GM21390 (cell line): ENCODE data around the gene CKAP2L.

Experiments used
- ATAC-seq: cut with Tn5 transposase; IDR thresholded peaks from one replicate; pipeline ENCODE4 v1.9.1; 2021; ENCODE audit not compliant: unreplicated experiment

The CKAP2L gene, protein sequence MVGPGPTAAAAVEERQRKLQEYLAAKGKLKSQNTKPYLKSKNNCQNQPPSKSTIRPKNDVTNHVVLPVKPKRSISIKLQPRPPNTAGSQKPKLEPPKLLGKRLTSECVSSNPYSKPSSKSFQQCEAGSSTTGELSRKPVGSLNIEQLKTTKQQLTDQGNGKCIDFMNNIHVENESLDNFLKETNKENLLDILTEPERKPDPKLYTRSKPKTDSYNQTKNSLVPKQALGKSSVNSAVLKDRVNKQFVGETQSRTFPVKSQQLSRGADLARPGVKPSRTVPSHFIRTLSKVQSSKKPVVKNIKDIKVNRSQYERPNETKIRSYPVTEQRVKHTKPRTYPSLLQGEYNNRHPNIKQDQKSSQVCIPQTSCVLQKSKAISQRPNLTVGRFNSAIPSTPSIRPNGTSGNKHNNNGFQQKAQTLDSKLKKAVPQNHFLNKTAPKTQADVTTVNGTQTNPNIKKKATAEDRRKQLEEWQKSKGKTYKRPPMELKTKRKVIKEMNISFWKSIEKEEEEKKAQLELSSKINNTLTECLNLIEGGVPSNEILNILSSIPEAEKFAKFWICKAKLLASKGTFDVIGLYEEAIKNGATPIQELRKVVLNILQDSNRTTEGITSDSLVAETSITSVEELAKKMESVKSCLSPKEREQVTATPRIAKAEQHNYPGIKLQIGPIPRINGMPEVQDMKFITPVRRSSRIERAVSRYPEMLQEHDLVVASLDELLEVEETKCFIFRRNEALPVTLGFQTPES

DNA sequence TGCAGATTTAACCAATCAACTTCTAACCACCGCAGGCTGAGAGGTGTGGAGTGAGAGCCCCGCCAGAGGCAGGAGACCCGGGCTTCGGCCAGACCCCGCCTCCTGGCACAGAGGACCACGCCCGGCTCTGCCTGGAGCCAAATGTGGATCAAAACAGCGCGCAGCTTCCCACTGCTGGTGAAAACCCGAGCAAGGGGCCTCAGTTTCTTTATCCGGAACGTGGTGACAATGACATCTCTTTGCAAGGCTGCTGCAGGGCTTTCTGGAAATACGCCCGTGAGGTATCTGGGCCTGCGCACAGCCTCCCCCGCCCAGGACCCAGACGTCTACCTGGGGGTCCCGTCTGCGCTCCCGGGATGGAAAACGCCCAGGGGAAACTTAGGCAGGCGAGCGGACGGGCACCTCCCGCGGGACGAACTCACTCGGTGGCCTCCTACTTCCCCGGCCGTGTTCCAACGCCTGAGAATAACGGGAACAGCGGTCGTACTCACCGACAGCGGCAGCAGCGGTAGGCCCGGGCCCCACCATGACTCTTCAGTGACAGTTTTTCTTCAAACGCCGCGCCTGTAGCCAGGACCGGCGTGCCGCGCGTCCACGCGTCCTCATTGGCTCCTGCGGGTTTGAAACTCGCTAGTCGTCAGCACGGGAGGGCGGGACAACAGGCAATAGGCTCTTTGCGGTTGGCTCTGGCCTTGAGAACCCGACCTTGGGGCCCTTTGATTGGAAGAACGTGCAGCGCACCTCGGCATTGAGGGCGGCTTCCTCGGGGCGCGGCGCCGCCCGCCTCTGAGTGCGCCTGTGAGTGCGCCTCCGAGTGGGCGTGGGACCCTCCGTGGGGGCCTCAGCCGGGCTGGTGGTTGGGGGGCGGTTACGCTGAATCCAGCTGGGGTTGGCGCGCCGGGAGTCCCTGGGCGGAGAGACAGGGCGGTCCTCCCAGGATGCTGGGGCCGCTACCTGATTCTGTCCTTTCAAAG, at the start of gene CKAP2L:
TSS of gene CKAP2L (minus strand) at position 539 of the 974 bp plus-strand sequence. CDS start at position 528, 11 bp downstream.
- ATAC-seq: peak; percentile 97

DNA sequence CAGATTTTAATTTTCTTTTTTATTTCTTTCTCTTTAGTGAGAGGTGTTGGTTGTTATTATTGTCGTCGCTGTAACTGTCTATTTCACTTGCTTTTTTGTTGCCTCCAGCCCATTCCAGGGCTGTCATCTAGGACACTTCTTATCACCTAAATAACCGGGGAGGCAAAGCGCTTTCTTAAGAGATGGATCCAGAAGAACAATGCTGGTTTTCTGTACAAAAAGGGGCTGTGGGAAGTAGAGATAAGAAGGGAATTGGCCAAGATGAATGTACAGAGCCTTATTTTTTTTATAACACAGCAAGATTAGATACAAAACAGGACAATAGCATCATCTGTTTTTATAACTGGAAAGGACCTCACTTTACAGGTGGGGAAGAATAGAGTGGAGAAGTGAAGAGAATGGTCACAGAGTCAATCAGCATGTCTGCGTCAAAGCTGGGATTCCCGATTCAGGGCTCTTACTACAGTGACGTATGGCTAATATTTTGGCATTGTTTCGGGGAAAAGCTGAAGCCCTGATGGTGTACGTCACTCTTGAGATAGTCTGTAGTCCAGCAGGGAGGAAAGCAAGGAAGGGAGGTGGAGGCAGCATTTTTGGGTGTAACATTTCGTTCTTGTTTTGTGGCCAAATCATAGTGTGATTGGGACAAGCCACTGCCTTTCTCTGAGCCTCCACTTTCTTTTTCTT, 49.0 kb upstream of the CKAP2L start:
- no peak for ATAC-seq

DNA sequence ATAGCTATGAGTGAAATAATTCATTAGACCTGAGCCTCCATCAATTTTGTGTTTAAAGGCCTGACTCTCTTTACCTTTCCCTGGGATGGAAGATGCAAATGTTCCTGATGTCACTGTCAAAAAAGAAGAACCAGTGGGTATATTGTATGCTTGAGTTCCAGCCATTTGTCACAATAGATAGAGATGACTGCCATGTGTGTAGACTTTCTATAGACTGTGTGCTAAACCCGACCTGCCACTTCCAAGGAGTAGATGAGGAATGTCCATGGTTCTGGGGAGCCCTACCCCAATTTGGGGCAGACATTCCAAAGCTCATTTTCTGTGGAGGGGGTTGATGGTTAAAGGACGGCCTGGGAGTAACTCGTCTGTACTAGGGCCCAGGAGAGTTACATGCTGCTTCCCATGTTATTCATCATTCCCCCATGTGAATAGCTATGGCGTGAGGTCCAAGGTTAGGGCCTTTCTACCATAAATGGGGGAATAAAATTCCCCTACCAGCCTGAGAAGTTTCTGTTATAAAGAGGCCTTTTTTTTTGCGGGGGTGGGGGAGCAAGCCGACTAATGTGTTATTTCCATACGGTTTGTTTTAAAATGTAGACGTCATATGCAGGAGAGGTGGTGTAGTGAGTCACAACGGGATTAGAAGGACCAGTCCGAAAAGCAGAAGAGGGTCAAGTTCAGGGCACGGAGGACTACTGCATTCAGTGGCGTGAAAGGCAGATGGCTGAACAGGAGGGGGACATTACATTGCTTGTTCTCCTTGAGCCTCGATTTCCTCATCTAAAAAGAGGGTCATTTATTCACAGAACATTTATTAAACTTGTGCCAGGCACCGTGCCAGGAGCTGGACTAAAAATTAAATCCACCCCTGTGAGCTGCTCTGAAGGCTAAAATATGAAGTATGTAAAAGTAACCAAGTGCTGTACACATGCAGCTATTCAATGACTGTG, 48.2 kb upstream of the CKAP2L start:
- ATAC-seq: no peak

DNA sequence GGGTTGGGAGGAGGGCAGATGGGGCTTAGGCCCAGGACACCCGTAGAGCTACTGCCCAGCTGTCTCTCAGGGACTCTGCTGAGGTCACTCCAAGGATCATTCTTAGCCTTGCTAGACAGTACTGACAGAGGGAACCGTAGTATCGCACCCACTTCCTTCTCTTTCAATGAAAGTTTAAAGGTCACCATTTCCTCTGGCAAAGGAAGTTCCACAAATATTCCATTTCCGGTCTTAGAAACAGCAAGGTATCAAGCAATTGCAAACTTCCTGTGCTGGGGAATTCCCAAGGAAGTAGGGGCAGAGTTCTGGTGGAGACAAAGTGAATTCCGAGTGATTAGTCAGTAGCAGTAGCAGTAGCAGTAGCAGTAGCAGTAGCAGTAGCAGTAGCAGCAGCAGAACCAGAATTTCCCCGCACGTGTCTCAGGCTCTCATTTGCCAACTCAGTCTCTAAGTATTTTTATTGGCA, 47.5 kb upstream of the CKAP2L start:
- ATAC-seq: no peak

DNA sequence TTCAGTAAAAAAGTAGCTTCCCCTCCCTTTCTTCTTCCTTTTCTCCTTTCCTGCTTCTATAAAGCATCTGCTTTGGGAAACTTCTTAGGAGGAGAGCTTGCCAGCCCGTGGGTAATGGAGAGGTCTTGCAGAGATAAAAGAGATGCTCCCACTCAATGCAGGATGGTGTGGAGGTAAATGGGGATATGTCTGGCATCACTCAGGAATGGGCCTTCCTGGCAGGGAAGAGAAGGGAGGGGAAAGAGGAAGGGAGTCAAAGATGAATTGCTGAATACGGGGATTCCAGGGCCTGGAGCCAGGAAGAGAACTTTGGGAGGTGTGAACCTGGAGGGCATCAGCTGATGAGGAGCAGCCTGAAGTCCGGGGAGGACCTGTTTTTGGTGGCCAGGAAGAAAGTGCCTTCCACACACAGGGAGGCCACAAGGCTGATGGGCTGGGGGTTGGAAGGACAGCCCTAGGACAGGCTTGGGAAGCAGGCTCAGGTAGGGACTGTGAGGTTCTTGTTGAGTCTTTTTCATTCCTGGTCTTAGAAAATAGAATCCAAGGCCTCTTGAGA, 46.9 kb upstream of the CKAP2L start:
- no peak for ATAC-seq

DNA sequence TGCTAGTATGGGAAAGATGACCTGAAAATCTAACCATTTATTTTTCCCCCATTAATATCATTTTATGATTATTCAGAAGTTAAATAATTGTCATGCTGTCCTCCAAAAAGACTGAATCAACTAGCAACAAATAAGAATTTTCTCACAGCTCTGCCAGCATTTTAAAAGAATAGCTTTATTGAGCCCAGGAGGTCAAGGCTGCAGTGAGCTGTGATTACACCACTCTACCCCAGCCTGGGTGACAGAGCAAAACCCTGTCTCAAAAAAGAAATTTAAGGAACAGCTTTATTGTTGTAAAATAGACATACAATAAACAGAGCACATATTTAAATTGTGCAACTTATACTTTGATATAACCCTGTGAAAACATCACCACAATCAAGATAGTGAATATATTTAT, 44.7 kb upstream of the CKAP2L start:
- no peak for ATAC-seq

DNA sequence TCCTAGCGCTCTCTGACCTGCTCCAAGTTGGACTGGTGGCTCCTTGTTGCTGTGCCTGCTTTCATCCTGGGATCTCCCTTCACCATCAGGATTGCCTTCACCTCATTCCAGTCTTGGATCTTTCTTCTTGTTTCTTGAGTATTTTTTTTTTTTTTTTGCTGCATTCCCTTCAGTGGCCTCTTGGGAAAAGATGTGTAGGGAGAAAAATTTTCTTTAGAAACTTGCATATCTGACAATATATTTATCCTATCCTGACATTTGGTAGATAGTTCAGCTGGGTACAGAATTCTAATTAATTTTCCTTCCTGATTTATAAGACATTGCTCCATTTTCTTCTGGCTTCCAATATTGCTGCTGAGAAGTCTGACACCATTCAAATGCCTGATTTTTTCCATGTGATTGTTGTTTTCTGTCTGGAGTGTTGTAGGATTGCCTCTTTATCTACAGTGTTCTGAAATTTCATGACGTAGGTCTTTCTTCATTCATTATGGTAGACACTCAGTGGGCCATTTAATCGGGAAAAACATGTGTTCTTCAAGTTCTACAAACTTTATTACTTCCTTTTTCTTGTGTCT, 42.9 kb upstream of the CKAP2L start:
- no peak for ATAC-seq

DNA sequence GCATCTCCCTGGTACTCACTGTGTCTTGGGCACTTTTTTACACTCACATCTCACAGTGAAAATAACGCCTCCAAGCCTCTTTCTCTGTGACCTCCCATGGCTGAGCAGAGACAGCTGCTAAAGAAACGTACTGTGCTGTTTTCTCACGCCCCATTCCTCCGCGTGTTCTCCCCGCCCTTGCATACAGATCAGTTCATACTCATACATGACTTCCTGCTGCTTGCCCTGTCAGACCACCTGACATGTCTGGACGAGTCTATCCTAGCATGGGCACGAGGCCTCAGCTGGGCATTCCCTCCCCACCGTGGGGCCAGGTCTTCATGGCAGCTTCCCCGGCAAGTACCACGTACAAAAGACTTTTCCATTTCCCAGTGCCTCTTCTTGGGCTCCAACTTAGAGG, 41.1 kb upstream of the CKAP2L start:
- no peak for ATAC-seq

DNA sequence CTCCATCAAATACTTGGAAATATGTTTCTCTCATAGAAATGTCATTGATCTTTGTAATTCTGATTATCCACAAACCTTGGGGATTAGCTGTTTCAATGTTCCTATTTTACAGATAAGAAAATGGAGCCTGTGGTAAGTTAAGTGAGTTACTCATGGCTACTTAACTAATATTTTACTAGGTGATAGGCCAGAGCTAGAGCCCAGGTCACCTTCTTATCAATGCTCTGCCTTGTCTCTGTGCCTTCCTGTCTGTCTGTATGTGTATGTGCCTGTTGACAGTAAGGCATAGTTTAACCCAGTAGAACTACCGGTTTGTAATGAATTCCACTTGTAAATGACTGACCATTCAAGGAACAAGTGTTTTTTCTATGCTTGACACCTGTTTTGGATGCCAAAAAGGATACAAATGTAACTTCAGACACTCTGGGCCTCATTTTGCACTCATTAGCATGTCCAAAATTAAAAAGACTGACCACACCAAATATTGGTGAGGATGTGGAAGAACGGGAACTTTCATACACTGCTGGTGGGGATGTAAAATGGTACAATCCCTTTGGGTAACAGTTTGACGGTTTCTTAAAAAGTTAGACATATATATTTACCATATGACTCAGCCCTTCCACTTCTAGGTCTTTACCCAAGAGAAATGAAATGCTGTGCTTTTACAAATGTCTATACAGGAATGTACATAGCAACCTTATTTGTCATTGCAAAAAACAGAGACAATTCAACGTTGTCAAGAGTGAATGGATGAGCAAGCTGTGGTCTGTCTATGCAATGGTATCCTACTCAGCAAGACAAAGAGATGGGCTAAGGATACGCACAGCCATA, 39.5 kb upstream of the CKAP2L start:
- no peak for ATAC-seq

DNA sequence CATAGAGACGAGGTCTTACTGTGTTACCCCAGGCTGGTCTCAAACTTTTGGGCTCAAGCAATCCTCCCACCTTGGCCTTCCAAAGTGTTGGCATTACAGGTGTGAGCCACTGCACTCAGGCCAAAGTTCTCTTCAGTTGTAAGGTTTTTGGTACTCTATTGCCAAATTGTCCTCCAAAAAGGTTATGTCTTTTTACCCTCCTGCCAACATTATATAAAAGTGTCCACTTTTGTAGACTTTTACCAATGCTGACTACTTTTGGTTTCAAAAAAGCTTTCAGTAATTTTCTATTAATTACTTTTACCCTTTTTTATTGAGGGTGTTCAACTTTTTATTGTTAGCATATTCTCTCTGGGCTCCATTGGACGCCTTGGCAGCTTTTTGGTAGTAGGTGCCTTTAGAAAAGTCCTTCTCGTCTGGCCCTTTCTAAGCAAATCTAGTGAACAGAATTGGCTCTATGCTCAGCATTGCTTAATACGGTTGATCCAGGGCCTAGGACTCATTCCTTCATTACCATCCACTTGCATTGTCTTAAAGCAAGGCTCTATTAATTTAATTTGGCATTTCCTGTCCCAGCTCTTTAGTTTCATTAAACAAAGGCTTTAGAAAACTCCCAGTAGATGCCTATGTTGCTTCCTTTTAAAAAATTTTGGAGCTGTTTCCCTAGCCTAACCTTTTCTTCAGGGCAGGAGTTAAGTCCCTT, 36.6 kb upstream of the CKAP2L start:
- no peak for ATAC-seq

DNA sequence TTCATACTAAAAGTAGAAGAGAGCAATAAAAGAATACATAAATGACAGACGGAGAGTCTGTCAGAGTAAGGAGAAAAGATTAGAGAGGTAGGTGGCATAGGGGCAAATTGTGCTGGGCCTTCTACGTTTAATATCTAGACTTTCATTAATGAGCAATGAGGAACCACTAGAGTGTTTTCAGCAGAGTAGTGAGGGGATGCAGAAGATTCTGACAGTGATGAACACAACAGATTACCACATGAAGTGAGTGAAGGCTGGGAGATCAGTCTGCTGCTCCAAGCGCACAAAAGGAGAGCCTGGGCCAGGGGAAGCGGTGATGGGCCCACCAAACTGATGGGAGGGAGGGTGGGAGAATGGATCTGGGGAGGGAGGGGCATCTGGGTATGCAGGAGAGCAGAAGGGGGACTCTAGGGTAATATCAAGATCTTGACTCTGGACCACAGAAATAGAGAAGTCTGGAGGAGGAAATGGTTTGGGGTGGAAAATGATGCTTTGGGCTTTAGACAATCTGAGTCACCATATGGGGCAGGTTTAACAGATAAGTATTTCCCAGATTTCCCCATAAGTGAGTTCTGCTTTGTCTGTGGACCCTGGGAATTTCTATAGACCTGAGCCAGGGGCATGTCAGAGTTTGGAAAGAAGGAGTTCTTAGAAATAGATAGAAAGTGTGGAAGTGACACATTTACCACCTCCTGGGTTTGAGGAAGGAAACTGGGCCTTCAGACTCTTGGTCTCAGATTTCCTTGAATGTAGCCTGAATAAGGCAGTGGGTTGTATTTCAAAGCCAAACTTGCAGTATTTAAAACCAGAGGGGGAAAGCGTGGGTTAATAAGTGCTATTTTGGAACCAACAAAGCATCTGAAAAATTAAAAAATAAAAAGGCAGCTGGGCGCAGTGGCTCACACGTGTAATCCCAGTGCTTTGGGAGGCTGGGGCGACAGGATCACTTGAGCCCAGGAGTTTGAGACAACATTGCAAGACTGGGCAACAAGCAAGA, 34.9 kb upstream of the CKAP2L start:
- no peak for ATAC-seq

DNA sequence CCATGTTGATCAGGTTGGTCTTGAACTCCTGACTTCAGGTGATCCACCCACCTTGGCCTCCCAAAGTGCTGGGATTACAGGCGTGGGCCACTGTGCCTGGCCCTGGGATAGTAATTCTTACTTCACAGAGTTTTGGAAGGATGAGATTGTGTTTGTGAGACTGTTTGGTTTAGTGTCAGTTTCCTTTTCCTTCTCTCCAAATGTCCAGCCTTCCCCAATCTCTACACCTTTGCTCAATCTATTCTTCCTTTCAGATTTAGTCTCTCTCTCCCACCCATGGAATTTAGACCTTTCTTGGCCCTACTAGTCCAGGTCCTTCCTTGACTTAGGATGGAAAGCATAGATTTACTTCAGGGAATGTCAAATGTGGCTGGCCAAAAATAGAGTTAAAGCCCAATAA, 32.1 kb upstream of the CKAP2L start:
- no peak for ATAC-seq

DNA sequence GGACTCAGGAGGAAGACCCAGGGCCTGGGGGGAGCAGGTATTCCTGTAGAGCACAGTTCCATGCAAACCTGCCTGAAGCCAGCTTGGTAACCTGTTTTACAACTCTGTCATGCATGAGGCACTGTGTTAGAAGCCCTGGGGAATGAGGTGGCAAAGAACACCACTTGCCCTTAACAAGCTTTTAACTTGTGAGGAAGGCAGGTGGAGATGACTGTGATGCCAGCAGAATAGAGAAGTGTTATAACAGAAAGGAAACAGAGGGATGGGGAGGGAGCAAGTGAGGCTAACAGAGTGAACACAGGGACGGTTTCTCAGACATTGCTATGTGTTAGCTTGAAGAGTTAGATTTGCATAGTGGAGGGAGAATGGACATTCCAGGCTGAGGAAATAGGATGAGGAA, 31.4 kb upstream of the CKAP2L start:
- ATAC-seq: no peak

DNA sequence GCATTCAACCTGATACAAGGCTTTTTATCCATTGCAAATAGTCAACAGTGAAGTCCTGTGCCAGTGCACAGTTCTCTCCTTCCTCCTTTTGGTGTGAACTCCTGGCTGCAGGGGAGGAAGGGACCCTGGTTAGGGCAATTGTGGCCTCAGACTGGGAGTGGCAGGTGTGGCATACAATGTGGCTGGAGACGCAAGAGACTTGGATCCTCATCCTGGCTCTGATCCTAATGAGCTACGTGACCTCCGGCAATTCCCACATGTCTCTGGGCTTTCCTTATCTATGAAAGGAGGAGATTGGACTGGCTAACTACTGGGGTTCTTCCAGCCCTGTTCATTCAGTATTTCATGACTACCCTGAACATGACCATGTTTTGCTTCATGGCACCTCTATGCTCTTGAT, 30.4 kb upstream of the CKAP2L start:
- ATAC-seq: no peak

DNA sequence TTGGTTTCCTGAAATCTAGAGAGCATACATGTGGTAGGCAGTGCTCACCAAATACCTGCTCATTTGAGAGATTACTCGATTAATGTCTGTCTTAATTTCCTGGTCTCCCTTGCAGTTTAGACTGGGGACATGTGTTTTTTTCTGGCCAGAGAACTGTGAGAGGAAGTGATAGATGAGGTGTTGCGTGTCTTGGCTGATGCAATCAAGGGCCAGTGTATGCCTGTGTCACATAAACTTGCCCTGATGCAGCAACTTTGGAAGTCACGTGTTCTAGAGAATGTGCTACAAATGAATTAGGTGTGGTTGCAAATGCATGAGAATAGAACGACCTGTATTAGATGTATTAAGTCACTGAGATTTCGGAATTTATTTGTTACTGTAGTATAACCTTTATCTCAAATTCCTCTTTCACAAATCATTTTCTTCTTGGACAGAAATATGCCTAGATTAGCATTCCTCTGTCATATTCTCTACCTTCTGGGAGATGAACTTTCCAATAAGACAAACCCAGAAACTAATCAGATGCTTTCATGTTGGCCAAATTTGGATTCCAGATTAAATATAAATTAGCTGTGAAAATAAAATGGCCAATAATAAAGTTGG, 29.8 kb upstream of the CKAP2L start:
- peak; percentile 76 for ATAC-seq
